GM12878 (cell line): ENCODE data around the gene FABP7. TPM values are rescaled to one million over a fixed set of nuclear protein-coding genes. Genes with fewer than 3 reads are reported as not detected.

Source experiments
- BCL11A ChIP-seq: IDR thresholded peaks from 2 replicates; pipeline ENCODE4 v1.6.1; 2011; ENCODE audit warnings: low read depth, low read length
- HDAC2 ChIP-seq: fragments of 200-600 bp; sonication (generic); IDR thresholded peaks from 2 replicates; pipeline ENCODE4 v1.6.1; 2017
- MYB ChIP-seq: fragments of 150-350 bp; IDR thresholded peaks from 2 replicates; pipeline ENCODE4 v1.6.1; 2014; ENCODE audit warnings: mild to moderate bottlenecking, low read depth, low read length, borderline replicate concordance
- SMC3 ChIP-seq: IDR thresholded peaks from 2 replicates; pipeline ENCODE4 v1.6.1; 2011; ENCODE audit warnings: low read length, improper control_type of control experiment, borderline replicate concordance
- ZNF622 ChIP-seq: fragments of 450-650 bp; IDR thresholded peaks from 2 replicates; pipeline ENCODE4 v1.6.1; 2017; ENCODE audit warnings: mild to moderate bottlenecking, inconsistent platforms
- polyA plus RNA-seq, 11 experiments: library from polyadenylated mRNA; depleted of rRNA in 4 of 11; unstranded in 6 of 11; stranded (reverse) in 5 of 11; fragments of >200 nt; fragmentation: Nextera tagmentation in 4 of 11; fragmentation: Illumina TruSeq in 1 of 11; extraction: Ambion mirVana in 4 of 11; extraction: Trizol in 1 of 11; gene quantifications; 1 replicate in 1 of 11; 2 replicates in 10 of 11; pipeline versions ENCODE4 v1.2.1 to v1.2.3, GENCODE V29; 2011 to 2016; ENCODE audit warnings: inconsistent platforms in 2 of 11, missing spikeins in 2 of 11, low read depth in 1 of 11
- total RNA-seq, 4 experiments: library from RNA; depleted of rRNA in 3 of 4; stranded (reverse); fragments of >200 nt in 3 of 4; fragmentation: Illumina TruSeq in 1 of 4; extraction: Trizol in 1 of 4; gene quantifications; 2 replicates each; pipeline versions ENCODE4 v1.2.1 to v1.2.3, GENCODE V29; 2013 to 2021
- TF ChIP-seq, protein P1 (sequence below): fragments of 450-650 bp; IDR thresholded peaks from 2 replicates; pipeline ENCODE4 v1.6.1; 2017; ENCODE audit warnings: antibody characterized with exemption, mild to moderate bottlenecking, moderate library complexity
- TF ChIP-seq, protein P2 (sequence below): fragments of 150-350 bp; IDR thresholded peaks from 2 replicates; pipeline ENCODE4 v1.6.1; 2016; ENCODE audit warnings: low read depth, low read length
- TF ChIP-seq, protein P3 (sequence below): IDR thresholded peaks from 2 replicates; pipeline ENCODE4 v1.6.1; 2012; ENCODE audit warnings: low read depth, low read length, improper control_type of control experiment
- TF ChIP-seq, protein P4 (sequence below): fragments of 450-650 bp; IDR thresholded peaks from 2 replicates; pipeline ENCODE4 v1.6.1; 2017; ENCODE audit warnings: low read depth, mild to moderate bottlenecking, moderate library complexity

The FABP7 gene
- total and polyA plus RNA-seq, 10 of the 15 experiments (the other 5 are each of a cell fraction or from before 2014, with no cell fraction given) = not detected

DNA sequence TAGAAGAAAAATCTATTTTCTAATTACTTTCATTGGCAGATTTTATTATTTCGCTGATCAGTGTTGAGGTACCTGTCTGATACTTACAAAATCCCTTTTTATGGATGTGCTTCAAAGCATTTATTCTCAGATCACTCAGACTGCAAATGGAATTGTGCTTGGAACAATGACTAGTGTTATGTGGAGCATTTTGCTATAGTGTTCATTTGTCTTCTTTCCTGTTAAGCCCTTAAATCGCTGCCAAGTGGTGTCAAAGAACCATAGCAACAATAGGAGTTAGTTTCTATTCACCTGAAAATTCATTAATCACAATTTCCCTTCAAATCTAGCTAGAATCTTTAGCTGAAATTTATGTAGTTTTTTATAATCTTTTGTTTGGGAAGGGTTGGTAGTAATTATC lies 39.4 kb downstream of the FABP7 start (continued):
- TF ChIP-seq, protein P1, sequence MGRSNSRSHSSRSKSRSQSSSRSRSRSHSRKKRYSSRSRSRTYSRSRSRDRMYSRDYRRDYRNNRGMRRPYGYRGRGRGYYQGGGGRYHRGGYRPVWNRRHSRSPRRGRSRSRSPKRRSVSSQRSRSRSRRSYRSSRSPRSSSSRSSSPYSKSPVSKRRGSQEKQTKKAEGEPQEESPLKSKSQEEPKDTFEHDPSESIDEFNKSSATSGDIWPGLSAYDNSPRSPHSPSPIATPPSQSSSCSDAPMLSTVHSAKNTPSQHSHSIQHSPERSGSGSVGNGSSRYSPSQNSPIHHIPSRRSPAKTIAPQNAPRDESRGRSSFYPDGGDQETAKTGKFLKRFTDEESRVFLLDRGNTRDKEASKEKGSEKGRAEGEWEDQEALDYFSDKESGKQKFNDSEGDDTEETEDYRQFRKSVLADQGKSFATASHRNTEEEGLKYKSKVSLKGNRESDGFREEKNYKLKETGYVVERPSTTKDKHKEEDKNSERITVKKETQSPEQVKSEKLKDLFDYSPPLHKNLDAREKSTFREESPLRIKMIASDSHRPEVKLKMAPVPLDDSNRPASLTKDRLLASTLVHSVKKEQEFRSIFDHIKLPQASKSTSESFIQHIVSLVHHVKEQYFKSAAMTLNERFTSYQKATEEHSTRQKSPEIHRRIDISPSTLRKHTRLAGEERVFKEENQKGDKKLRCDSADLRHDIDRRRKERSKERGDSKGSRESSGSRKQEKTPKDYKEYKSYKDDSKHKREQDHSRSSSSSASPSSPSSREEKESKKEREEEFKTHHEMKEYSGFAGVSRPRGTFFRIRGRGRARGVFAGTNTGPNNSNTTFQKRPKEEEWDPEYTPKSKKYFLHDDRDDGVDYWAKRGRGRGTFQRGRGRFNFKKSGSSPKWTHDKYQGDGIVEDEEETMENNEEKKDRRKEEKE = no peak
- TF ChIP-seq HDAC2 = no peak
- TF ChIP-seq BCL11A = no peak
- no peak for TF ChIP-seq ZNF622
- no peak for TF ChIP-seq SMC3
- TF ChIP-seq MYB = no peak
- TF ChIP-seq, protein P2, sequence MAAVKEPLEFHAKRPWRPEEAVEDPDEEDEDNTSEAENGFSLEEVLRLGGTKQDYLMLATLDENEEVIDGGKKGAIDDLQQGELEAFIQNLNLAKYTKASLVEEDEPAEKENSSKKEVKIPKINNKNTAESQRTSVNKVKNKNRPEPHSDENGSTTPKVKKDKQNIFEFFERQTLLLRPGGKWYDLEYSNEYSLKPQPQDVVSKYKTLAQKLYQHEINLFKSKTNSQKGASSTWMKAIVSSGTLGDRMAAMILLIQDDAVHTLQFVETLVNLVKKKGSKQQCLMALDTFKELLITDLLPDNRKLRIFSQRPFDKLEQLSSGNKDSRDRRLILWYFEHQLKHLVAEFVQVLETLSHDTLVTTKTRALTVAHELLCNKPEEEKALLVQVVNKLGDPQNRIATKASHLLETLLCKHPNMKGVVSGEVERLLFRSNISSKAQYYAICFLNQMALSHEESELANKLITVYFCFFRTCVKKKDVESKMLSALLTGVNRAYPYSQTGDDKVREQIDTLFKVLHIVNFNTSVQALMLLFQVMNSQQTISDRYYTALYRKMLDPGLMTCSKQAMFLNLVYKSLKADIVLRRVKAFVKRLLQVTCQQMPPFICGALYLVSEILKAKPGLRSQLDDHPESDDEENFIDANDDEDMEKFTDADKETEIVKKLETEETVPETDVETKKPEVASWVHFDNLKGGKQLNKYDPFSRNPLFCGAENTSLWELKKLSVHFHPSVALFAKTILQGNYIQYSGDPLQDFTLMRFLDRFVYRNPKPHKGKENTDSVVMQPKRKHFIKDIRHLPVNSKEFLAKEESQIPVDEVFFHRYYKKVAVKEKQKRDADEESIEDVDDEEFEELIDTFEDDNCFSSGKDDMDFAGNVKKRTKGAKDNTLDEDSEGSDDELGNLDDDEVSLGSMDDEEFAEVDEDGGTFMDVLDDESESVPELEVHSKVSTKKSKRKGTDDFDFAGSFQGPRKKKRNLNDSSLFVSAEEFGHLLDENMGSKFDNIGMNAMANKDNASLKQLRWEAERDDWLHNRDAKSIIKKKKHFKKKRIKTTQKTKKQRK = no peak
- TF ChIP-seq, protein P3, sequence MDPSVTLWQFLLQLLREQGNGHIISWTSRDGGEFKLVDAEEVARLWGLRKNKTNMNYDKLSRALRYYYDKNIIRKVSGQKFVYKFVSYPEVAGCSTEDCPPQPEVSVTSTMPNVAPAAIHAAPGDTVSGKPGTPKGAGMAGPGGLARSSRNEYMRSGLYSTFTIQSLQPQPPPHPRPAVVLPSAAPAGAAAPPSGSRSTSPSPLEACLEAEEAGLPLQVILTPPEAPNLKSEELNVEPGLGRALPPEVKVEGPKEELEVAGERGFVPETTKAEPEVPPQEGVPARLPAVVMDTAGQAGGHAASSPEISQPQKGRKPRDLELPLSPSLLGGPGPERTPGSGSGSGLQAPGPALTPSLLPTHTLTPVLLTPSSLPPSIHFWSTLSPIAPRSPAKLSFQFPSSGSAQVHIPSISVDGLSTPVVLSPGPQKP = no peak
- TF ChIP-seq, protein P4, sequence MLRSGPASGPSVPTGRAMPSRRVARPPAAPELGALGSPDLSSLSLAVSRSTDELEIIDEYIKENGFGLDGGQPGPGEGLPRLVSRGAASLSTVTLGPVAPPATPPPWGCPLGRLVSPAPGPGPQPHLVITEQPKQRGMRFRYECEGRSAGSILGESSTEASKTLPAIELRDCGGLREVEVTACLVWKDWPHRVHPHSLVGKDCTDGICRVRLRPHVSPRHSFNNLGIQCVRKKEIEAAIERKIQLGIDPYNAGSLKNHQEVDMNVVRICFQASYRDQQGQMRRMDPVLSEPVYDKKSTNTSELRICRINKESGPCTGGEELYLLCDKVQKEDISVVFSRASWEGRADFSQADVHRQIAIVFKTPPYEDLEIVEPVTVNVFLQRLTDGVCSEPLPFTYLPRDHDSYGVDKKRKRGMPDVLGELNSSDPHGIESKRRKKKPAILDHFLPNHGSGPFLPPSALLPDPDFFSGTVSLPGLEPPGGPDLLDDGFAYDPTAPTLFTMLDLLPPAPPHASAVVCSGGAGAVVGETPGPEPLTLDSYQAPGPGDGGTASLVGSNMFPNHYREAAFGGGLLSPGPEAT = no peak
- TF ChIP-seq, all 136 proteins: peak for 0
